K562 (cell line): ENCODE data around the gene TIMP4. TPM values are rescaled to one million over a fixed set of nuclear protein-coding genes. Genes with fewer than 3 reads are reported as not detected.

Source experiments
- ATAC-seq: fragments of 200-7000 bp; cut with Tn5 transposase; 3 replicates; pipeline ENCODE4 v1.9.1; 2020; ENCODE audit warnings: moderate library complexity
- BruUV-seq: library from RNA; stranded (reverse); fragments of 400-500 nt; replicated peaks from 2 replicates; lab custom pipeline; 2021; lab: Mats Ljungman, UMichigan
- CTCF ChIA-PET: fragments of 300-600 bp; formaldehyde crosslinking; extraction: SDS; loops from one replicate; lab custom pipeline; 2021; ENCODE audit warnings: low intra/inter-chr PET ratio; lab: Yijun Ruan, JAX
- POLR2A ChIA-PET: fragments of 300-600, 350-650 bp; sonication (Branson Sonifier 250); formaldehyde crosslinking; extraction: SDS; loops from one replicate; lab custom pipeline; 2021; ENCODE audit warnings: antibody characterized with exemption, inconsistent platforms; lab: Yijun Ruan, JAX
- DNase-seq, 4 experiments: peaks; one replicate each; pipeline versions ENCODE4 v3.0.0 to v3.0.0-alpha.2; 2011 to 2018; ENCODE audit warnings: low spot score in 3 of 4, mixed read lengths in 3 of 4; ENCODE audit errors: extremely low read depth in 1 of 4
- FAIRE-seq: peaks from 2 replicates; lab custom pipeline; 2011; peaks lifted over from hg19 to GRCh38; lab: Jason Lieb, UNC
- H2AFZ ChIP-seq: 2 replicates; pipeline ENCODE4 v1.6.0; 2011; ENCODE audit warnings: low read depth, low read length, control low read depth, inconsistent platforms
- H3K27ac ChIP-seq: fragments of 200-600 bp; 3 replicates; pipeline ENCODE4 v1.8.0; 2011; ENCODE audit warnings: low read depth, mild to moderate bottlenecking, control low read depth, inconsistent platforms, low read length, moderate library complexity, mixed read lengths; ENCODE audit errors: extremely low read depth
- H3K27me3 ChIP-seq, 2 experiments: fragments of 300-600 bp in 1 of 2; 2 replicates in 1 of 2; 3 replicates in 1 of 2; pipeline versions ENCODE4 v1.6.0 to v1.8.0; 2011; ENCODE audit warnings: inconsistent platforms in 2 of 2, low read length in 2 of 2, mild to moderate bottlenecking in 1 of 2, mixed read lengths in 1 of 2, moderate library complexity in 1 of 2; ENCODE audit not compliant: control insufficient read depth in 2 of 2, insufficient read depth in 2 of 2
- H3K36me3 ChIP-seq: fragments of 300-600 bp; 3 replicates; pipeline ENCODE4 v1.8.0; 2011; ENCODE audit warnings: mild to moderate bottlenecking, low read length, inconsistent platforms; ENCODE audit not compliant: control insufficient read depth, insufficient read depth
- H3K4me1 ChIP-seq, 2 experiments: fragments of 200-600 bp in 1 of 2; replicated peaks in 1 of 2; 2 replicates in 1 of 2; 3 replicates in 1 of 2; pipeline versions ENCODE4 v1.5.1 to v1.8.0; 2011; ENCODE audit warnings: inconsistent platforms in 2 of 2, low read length in 2 of 2, mild to moderate bottlenecking in 1 of 2, mixed read lengths in 1 of 2, moderate library complexity in 1 of 2; ENCODE audit not compliant: control insufficient read depth in 2 of 2, insufficient read depth in 2 of 2
- H3K4me2 ChIP-seq: 2 replicates; pipeline ENCODE4 v1.6.1; 2011; ENCODE audit warnings: low read length, control low read depth, inconsistent platforms, mixed read lengths; ENCODE audit not compliant: insufficient read depth
- H3K4me3 ChIP-seq: fragments of 200-600 bp; sonication (generic), shearing (Covaris generic); 2 replicates; pipeline ENCODE4 v1.5.1; 2016; ENCODE audit warnings: control low read depth, inconsistent platforms
- H3K79me2 ChIP-seq: fragments of 200-600 bp; 3 replicates; pipeline ENCODE4 v1.8.0; 2011; ENCODE audit warnings: low read length, inconsistent platforms; ENCODE audit not compliant: control insufficient read depth, insufficient read depth
- H3K9ac ChIP-seq, 2 experiments: 2 replicates each; pipeline versions ENCODE4 v1.6.0 to v1.6.1; 2011; ENCODE audit warnings: low read depth in 2 of 2, low read length in 2 of 2, control low read depth in 1 of 2, inconsistent platforms in 1 of 2, mild to moderate bottlenecking in 1 of 2, mixed read lengths in 1 of 2; ENCODE audit not compliant: insufficient read depth in 1 of 2
- H3K9me1 ChIP-seq: one replicate; pipeline ENCODE4 v1.6.0; 2011; ENCODE audit warnings: inconsistent platforms, mild to moderate bottlenecking, low read length, moderate library complexity; ENCODE audit not compliant: control insufficient read depth, insufficient read depth
- H3K9me3 ChIP-seq: replicated peaks from 2 replicates; pipeline ENCODE4 v1.5.1; 2011; ENCODE audit warnings: low read depth, low read length, inconsistent platforms; ENCODE audit not compliant: control insufficient read depth, insufficient read depth
- H4K20me1 ChIP-seq: replicated peaks from 2 replicates; pipeline ENCODE4 v1.6.1; 2011; ENCODE audit warnings: low read length, inconsistent platforms, mixed read lengths; ENCODE audit not compliant: control insufficient read depth, insufficient read depth
- C11orf30 ChIP-seq: fragments of 450-650 bp; IDR thresholded peaks from 2 replicates; pipeline ENCODE4 v1.6.1; 2016; ENCODE audit warnings: low read depth, mild to moderate bottlenecking
- FOSL1 ChIP-seq: fragments of 200-800 bp; sonication (Bioruptor generic); conservative IDR thresholded peaks from 2 replicates; pipeline ENCODE4 v1.6.1; 2016; ENCODE audit warnings: missing genetic modification characterization, missing compliant biosample characterization
- GATAD2A ChIP-seq: fragments of 450-650 bp; IDR thresholded peaks from 2 replicates; pipeline ENCODE4 v1.6.1; 2017
- MAFG ChIP-seq: fragments of 450-650 bp; conservative IDR thresholded peaks from 2 replicates; pipeline ENCODE4 v1.6.1; 2016; ENCODE audit warnings: missing genetic modification characterization, missing compliant biosample characterization
- MAFK ChIP-seq: IDR thresholded peaks from 2 replicates; pipeline ENCODE4 v1.6.1; 2011; ENCODE audit warnings: low read length, improper control_type of control experiment
- ZNF830 ChIP-seq: fragments of 250-450 bp; sonication (Bioruptor Pico); IDR thresholded peaks from 2 replicates; pipeline ENCODE4 v1.5.0; 2021; ENCODE audit warnings: mild to moderate bottlenecking
- WGBS: fragments of 100-300 bp; shearing (Covaris generic); methylation state at CpG from one replicate; pipeline ENCODE4 v1.1.6; 2016; ENCODE audit warnings: low coverage, mixed read lengths; ENCODE audit not compliant: insufficient coverage; ENCODE audit errors: missing lambda C conversion rate; 5-methylcytosine and 5-hydroxymethylcytosine counted together
- in situ Hi-C: fragments of 300-500 bp; cut with MboI; formaldehyde crosslinking; loops from 4 replicates; pipeline ENCODE4 v1.15.0; 2018; ENCODE audit warnings: inconsistent platforms, mixed read lengths
- intact Hi-C: fragments of 100-400 bp; cut with micrococcal nuclease; formaldehyde crosslinking; loops from 2 replicates; pipeline ENCODE4 v1.14.2; 2022
- polyA plus RNA-seq, 8 experiments: library from polyadenylated mRNA; depleted of rRNA in 4 of 8; stranded (reverse) in 5 of 8; unstranded in 3 of 8; fragments of >200 nt; fragmentation: Nextera tagmentation in 2 of 8; fragmentation: Illumina TruSeq in 1 of 8; extraction: Ambion mirVana in 2 of 8; extraction: Trizol in 1 of 8; gene quantifications; 2 replicates each; pipeline versions ENCODE4 v1.2.1 to v1.2.3, GENCODE V29; 2011 to 2014; ENCODE audit warnings: inconsistent platforms in 1 of 8, missing spikeins in 1 of 8
- total RNA-seq, 7 experiments: library from RNA; depleted of rRNA in 6 of 7; stranded (reverse); fragments of >200 nt in 6 of 7; fragmentation: Illumina TruSeq in 2 of 7; extraction: Trizol in 2 of 7; gene quantifications; 2 replicates each; pipeline versions ENCODE4 v1.2.1 to v1.2.3, GENCODE V29; 2011 to 2021; ENCODE audit warnings: low replicate concordance in 1 of 7

Gene TIMP4
- total and polyA plus RNA-seq, 9 of the 15 experiments (the other 6 are each of a cell fraction or from before 2014, with no cell fraction given): 0.03 to 0.07 TPM; not detected in 7

- peaks cover 0 to 20% of the 10 kb centered on the region in 2 experiments; a peak in 3 of 5 replicates for H3K27me3 ChIP-seq
- BruUV-seq: no TSS peak
- no peak overlapping the region for H3K9ac ChIP-seq
- H3K4me1 ChIP-seq: no peaks in the 10 kb centered on the region; a peak in 1 of 5 replicates
- CTCF ChIA-PET: no interaction called here
- H2AFZ ChIP-seq: no peak overlapping the region
- DNase-seq: no peak
- no peak overlapping the region for H3K4me2 ChIP-seq
- H3K79me2 ChIP-seq: no peaks in the 10 kb centered on the region
- H3K9me1 ChIP-seq: no peaks in the 10 kb centered on the region
- no peak overlapping the region for H3K27ac ChIP-seq
- no peaks in the 10 kb centered on the region for H3K9me3 ChIP-seq
- no peak overlapping the region for H3K4me3 ChIP-seq
- TF ChIP-seq C11orf30: peak; percentile 57; the same call in 1 of the 2 replicates
- peak; percentile 53 for TF ChIP-seq MAFK
- peak; percentile 44 for TF ChIP-seq MAFG (tag)
- peak; percentile 35; the same call in 1 of the 2 replicates for TF ChIP-seq FOSL1 (tag)
- no peak for TF ChIP-seq ZNF830
- no peak for TF ChIP-seq GATAD2A
- H3K36me3 ChIP-seq: no peaks in the 10 kb centered on the region
- in situ Hi-C loops: no loop called here
- no peak for ATAC-seq
- H4K20me1 ChIP-seq: no peaks in the 10 kb centered on the region
- FAIRE-seq: no peak
- POLR2A ChIA-PET: interaction anchor here (0.7 to 1.6 kb wide), 3 partner anchors 11 to 395 kb away, joined by 3 read pairs; no protein-coding TSS in a partner anchor
- 8% methylated on average over 6 of the region's 6 CpGs for WGBS
- intact Hi-C loops: loop anchor here (5.0 kb wide), 2 partner anchors 304 to 331 kb away; partner anchors contain the start of genes TAMM41 and TSEN2
Measured at GRCh38 chr3:12178091-12178820, 19.5 kb upstream of the TIMP4 start.
